OCI-M2 (cell line): ENCODE results near the gene TCF4.
"Not testable (repeated sequence)": the region's sequence is repeated elsewhere in the genome, so short reads cannot be mapped to it uniquely, and the experiment has no call there.

Experiments
- DNase-seq: peaks from one replicate; lab custom pipeline; 2025; ENCODE audit not compliant: unreplicated experiment; lab: John Stamatoyannopoulos, UW

Gene TCF4

DNA sequence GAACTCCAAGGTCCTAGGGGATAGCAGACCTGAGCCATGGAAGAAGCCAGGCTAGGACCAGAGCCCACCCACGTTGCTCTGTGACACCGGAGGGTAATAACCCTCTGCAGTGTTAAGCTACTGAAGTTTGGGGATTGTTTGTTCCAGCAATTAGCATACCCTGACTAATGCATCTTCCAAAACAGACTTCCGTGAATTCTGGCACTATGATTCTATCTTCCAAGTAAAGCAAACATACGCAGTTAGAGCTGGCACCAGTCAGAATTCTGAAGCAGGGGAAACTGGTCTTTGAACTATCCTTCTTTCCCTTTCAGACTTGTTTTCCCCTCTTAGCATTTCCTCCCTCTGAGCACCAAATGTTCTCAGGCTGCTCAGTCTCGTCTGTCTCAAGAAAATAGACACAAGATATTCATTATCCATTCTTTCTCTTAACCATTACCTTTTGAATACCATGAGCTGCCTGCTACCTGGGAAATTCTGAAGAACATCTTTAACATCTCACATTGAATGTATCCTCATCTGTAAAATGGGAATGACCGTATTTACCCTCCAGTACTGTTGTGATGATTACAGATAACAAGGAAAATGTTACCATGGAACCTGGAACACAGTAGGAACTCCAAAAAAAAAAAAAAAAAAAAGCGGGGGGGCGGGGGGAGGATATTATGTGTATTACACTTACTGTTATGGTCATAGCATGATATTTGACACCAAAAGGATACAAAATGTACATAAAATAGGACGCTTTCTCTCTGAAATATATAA lies 108.2 kb downstream of the TCF4 start:
- DNase-seq, result no peak

DNA sequence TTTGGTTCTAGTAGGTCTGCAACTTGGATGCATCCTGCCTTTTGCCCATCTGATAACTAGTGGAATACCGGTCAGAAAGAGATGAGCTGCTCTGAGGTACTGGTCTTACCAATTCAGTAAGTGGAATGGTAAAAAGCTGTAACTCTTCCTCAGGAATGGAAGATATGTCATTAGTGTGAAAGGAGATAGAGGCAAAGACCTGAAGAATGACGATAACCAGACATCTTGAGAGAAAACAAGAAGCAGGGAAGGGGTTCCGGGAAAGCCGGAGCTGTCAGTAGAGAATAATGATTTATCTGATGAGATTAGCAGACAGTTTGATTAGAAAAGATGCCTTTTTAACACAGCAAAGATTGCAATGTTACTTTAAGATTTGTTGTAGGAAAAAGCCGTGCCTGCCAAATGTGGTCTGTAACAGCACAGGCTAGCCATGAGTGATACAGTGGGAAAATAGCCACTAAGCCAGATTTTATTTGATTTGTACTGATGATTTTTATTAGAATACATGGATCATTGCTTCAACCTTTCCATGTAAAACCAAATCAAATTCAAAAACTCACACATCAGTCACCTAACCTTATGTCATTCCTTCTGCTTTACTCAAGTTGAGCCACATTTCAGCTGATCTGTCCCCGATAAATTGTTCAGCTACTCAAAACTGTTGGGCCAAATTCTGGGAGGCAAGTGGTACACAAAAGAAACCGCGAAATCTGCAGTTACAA lies 110.0 kb downstream of the TCF4 start:
- DNase-seq, result no peak

DNA sequence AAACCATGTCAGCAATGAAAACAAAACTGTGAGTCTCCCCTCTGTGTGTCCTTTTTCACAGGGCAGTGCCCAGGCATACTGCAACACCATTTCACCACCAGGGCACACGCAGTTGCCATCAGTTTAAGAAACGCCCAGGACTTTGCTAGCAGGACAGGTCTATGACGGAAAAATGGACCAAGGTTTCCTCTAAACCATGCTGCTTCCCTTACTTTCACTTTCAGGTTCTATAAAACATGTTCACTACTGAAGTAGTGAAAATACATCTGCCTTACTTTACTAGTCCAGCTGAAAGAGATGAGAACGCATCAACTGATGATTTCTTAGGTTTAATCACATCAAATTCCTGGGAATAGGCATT lies 110.5 kb downstream of the TCF4 start:
- DNase-seq, result no peak

DNA sequence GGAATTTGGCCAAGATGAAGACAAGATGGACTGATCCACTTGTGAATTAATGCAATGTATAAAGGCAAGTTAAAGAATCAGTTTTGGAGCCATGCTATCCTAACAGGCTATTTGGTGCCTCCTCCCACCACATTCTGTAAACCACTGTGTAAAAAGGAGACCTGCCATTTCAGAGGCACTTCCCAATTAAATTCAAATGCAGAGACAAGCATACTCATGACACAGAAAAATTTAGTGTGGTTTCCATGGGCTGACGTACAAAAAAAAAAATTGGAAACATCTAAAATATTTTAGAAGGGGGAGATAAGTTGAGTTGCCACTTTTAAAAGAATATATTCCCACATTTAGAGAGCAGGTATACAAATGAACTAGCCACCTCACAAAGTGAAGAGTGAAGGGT lies 112.1 kb downstream of the TCF4 start:
- DNase-seq, result no peak

DNA sequence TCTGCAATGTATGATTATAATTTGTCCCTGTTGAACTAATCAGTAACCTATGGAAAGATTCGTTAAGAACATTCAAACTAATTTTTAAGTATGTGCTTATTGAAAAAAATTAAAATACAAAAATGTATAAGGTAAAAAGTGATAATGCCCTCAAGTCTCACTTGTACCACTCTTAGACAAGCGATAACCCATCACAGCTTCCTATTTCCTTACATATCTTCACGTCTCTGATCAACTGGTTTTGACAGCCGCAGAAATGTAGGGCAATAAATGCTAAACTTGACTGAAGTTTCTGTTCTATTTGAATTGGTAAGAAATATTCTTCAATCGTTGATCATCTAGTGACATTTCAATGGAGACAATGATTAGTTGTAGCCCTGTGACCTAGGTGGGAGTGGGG lies 112.5 kb downstream of the TCF4 start:
- DNase-seq, result no peak

DNA sequence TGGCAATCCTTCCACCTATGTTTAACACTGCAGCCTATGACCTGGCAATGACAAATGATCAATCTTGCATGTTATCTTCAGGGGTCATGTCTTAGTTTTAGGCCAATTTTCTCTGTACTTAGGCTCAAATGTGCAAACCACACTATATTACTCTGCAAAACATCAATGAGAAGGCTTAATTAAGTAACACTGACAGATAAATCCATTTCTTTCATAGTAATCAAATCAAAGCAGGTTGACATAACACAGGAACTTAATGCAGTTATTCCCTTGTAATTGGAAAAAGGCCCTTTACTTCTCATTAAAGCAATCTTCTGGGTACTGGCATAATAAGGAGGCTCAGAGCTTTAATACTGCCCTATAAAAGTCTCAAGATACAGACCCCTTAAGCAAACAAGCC lies 114.4 kb downstream of the TCF4 start:
- DNase-seq, result no peak

DNA sequence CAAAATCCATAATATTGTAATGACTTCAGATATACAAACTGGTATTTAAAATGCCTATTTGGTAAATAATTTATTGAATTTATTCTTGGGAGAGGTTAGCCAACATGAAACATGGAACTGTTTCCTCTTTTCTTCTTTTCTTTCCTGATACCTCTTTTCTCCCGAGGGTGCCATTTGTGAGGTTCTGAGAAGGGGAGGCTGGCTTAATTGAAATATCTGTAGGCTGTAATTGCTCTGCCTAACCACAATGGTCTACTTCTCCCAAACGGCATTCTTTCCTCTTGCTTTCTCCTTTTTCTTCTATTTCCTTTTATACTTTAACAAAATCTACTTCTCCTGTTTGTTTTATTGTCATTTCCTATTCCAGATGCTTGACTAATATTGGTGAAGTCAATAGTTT lies 114.9 kb downstream of the TCF4 start:
- DNase-seq, result no peak

DNA sequence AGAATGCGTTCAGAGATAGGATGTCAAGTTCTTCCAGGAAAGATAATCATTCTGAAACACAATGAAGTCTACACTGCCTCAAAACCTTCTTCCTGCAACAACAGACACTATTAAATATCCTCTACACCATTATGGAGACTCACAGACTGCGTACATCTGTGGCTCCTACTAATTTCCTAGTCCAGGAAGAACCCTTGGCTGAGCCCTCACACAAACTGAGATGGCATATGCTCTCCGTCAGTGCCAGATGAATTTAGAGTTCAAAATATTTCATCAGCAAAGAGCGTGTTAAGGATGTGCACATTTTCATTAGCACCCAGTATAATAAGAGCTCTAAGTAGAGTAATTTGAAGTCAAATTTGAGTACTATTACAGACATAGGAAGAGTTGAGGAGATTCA lies 117.2 kb downstream of the TCF4 start:
- DNase-seq, result no peak

DNA sequence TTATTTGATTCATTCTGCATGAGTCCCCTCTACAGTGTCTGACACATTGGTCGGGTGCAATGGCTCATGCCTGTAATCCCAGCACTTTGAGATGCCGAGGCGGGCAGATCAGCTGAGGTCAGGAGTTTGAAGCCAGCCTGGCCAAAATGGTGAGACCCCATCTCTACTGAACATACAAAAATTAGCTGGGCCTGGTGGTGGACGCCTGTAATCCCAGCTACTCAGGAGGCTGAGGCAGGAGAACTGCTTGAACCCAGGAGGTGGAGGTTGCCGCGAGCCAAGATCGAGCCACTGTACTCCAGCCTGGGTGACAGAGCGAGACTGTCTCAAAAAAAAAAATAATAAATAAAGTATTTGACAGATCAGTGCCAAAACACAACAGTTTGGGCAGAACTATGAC lies 118.9 kb downstream of the TCF4 start:
- not testable (repeated sequence) for DNase-seq

DNA sequence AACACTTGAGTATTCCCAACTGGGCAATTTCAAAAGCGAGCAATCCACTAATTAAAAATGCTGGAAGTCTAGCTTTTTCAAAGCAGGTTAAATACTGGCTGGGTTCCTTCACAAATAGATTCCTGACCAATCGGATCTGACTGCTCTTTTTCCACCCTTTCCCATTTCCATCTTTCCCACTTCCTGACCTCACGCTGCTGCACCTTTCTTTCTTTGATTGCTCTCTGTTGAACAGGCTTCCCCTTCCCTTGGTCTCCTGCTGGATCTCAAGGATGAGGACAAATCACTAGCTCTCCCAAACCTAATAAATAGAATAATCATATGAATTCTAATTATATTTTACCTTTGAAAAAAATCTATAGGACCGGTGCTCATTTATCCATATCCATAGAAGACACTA lies 121.2 kb downstream of the TCF4 start:
- DNase-seq, result no peak

DNA sequence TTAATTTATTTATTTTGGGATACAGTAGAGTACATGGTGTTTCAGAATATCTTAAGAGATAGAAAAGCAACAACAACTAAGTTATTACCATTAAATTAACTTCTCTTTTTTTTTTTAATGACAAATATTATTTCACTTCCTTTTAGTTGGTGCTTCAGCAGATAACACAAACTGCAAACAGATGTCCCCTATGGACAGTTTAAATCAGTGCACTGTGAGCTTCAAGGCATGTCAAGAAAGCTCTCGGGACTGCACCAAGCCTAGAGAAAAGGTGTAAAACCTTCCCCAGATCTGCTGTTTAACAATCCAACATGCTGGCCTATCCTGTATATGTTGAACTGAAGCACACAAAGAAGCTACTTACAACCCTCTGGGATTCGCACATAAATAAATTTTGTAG lies 122.7 kb downstream of the TCF4 start:
- no peak for DNase-seq

DNA sequence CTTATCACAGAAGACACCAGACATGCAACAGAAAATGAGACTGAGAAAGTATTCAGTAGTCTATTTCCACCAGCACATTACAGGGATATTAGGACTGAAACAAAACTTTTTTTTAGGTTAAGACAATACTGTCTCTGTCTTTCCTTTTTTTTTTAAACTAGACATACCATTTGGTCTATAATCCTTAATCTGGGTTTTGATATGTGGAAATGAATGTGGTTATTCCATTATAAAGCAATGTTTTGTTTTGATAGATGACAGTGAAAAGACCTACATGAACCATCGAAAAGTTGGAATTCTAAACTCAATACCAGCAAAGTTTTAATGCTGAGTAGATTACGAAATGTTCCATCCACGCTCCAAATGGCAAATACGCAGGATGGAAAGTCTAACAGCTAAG lies 123.4 kb downstream of the TCF4 start:
- no peak for DNase-seq

DNA sequence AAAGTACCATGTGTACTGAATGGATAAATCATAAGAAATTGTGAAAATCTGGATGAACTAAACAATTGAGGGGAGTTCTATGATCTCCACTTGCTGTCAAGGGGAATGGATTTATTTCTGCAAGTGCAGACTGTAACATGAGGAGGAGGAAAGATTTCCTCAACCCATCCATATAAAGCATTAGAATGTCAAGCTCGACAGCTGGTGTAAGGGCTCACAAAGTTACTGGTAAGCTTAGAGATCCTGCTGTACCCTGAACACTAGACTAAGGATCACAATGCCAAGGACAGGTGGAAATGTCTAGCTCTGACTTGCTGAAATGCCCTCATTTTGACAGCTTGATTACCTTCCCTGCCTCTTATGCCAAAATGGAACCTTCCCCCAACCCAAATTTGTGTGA lies 125.3 kb downstream of the TCF4 start:
- DNase-seq, result no peak

DNA sequence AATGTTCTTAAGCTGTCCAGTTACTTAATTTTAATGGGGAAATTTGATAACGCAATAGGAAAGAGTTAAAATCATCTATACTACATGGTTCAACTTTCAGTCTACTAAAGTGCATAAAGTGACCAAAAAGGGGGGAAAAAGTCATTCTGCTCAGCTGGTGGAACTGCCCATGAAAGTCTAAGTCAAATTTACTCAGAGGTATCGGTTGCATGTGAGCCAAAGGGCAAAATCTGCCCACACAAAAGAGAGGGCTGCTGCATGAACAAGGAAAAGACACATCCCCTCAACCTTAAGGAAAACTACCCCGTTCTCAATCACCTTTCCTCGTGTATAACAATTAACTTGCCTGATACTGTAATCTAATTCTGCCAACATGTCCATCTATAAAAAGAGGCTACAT lies 126.1 kb downstream of the TCF4 start:
- no peak for DNase-seq

DNA sequence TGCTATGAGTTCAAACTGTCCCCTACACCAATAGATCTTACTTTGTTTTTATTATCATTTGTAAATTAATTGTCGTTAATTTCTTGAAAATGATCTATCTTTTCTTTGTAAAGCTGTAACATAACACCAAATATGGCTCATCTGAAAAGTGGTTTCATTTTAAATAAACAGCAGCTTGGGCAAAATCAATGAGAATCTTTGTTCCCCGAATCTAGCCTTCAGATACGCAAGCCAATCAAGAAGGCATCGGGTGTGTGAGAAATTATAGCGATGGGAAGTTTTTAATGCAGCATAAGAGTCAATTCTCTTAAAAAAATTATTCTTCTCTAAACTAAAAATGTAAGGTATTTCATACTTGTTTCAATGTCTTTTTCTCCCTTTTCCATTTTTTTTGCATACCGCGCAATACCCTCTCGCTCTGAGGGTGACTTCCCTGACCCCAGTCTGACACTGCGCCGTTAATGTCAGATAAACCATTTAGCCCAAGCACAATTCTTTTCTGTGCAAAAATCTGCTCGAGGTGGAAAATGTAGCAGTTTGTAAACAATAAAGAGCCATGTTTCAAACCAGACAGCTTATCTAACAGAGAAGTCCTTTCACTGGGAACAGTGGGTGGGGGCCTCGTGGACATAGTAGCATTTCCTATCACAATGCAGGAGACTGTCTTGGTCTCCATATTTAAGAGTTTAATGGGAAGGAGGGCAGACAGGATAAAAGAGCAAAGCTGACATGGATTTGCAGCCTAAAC lies 129.4 kb downstream of the TCF4 start:
- DNase-seq, result no peak

DNA sequence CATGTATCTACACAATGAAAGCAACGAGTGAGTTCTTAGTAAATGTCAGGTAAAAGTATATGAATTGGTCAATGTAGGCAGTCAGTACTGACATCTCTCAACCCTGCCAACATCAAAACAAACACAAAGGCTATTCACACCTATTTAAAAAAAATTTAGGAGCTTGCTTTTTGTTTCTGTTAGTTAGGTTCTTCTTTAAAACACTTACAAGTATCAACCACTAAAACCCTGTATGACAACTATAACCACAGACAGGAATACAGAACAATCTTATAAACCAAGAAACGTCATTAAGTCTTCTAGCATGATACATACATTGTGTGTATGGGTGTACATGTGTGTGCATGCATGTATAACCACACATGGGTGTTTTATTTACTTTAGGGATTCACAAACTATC lies 131.0 kb downstream of the TCF4 start:
- no peak for DNase-seq

DNA sequence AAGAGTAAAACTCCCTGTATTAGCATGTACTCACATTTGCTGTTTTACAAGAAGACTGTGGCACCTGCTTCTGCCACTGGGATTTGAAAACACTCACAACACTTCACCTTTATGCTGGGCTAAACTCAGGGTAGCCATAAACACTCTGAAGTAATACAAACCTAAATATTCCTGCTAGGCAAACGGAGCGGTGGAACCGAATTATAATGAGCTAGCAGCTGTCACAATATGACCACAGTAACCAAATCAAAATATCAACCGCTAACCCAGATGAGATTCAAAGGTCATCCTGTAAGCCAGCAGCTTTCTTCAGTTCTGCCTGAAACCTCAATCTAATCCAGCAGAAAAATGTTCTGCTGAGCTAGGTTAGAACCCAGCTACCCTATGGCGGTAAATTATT lies 132.1 kb downstream of the TCF4 start:
- no peak for DNase-seq

DNA sequence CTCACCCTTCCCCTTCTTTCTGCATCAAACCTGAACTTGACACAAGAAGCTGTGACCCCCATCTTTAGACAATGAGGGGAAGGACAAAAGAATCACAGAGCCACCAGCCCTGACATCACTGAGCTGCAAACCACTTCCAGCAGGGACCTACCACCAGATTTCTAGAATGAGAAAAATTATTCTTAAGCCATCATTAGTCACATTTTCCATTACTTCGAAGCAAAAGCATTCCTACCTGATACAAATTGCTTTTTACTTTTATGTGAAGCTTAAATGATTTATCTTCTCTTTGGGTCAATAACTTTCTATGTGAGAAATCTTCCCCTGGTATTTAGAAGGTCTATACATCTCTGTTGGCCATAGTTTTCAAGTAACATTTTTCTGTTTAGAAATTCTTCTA lies 134.8 kb downstream of the TCF4 start:
- DNase-seq, result no peak

DNA sequence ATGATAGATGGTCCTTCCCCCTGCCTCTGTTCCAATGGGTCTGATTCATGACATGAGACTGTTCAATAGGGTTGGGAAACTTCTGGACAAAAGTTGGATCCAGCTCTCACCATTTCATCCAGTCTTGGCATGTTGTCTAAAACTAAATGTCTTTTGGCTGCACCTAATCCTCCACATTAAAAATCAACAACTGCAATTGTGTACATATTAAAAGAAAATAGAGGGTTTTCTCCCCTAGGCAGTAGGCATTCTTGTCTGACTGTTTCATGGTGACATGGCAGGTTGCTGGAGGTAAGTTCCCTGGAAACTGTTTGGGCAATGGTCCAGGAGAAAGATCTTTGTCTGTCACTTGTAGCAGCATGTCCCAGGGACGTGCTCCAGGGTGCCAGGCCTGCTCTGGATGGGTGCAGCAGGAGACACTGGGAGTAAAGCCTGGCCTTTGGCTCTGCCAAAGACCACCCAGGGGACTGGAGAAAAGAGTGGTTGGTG lies 135.8 kb downstream of the TCF4 start:
- DNase-seq, result no peak

DNA sequence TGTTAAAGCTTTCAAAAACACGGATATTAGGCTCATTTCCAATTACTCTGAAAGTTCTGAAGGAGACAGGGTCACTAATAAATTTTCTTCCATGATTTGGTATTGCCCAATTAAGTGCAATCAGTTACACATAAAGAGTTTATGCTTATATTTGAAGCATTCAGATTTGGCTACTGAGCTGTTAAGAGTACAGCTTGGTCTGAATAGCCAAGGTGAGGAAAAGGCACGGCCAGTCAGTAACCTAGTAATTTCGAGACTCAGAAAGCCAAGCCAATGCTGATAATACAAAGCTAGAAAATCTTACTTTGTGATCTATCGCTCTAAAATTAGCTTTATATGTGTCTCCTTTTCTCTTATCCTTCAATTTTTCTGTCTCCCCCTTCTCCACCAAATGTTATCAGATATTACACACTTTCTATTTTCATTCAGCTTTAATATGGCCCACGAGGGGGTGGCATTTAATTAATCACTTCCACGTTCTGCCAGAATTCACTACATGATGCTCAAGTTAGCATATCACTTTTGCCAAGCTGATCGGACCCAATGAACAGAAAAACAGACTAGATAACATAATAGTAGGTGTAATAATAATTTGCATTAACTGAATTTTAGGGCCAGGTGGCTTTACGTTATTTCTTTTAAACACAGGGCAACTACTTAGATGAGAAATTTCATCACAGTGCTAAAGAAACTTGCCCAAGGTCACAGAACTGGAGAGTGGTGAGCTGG lies 138.4 kb downstream of the TCF4 start:
- DNase-seq, result no peak

DNA sequence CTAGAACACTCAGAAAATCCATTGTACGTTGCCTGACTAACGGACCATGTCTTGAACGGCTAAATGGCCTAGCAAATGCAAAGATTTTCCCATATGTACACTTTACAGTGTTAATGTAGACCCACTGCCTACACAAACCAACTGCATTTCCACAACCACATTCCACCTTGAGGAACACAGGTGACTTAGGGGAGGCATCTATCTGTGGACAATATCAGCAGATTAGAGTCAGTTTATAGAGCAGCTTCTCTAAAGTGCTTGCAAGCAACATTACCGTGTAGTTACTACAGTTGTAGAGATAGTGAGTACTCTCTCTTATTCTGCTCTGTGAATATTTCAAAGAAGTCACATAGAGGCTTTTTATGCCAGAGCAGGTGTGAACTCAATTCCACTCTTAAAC lies 139.6 kb downstream of the TCF4 start:
- DNase-seq, result no peak

DNA sequence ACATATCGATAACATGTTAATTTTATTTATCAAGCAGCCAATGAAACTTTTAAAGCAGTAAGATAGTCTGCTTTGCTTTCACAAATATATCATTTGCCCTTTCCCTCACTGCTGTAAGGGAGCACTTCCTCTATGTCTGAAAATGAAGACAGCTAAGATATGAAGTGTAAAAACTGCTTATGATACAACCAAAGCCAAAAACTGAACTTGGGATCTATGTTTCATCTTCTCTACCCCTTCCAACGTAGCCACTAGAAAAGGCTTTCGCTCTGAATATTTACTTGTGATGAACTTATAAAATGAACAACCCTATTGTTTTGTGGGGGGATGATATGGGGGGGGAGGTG lies 140.3 kb downstream of the TCF4 start:
- no peak for DNase-seq
